ENCODE results near the gene RPS6KA2. TPM values are rescaled to one million over a fixed set of nuclear protein-coding genes. Genes with fewer than 3 reads are reported as not detected.

RPS6KA2 gene
- total RNA-seq, 1 donor from 2014 or later: 4.9 TPM

- intact Hi-C loops (cut with micrococcal nuclease): no loop called here
These were observed 29.4 kb upstream of the RPS6KA2 start for GRCh38 chr6:166656230-166657151.

GRCh38 chr6:166655713-166656229, 28.7 kb upstream of the RPS6KA2 start:
- intact Hi-C loops (cut with micrococcal nuclease): no loop called here

- intact Hi-C loops (cut with micrococcal nuclease): no loop called here
These were observed 28.2 kb upstream of the RPS6KA2 start for GRCh38 chr6:166655251-166655650.

GRCh38 chr6:166654573-166654972, 27.5 kb upstream of the RPS6KA2 start:
- intact Hi-C loops (cut with micrococcal nuclease): no loop called here

GRCh38 chr6:166653639-166653941, 26.5 kb upstream of the RPS6KA2 start:
- intact Hi-C loops (cut with micrococcal nuclease): no loop called here

- intact Hi-C loops (cut with micrococcal nuclease): no loop called here
These were observed 24.1 kb upstream of the RPS6KA2 start for GRCh38 chr6:166650824-166651807.

- intact Hi-C loops (cut with micrococcal nuclease): no loop called here
These were observed 23.0 kb upstream of the RPS6KA2 start for GRCh38 chr6:166650047-166650446.

- intact Hi-C loops (cut with micrococcal nuclease): no loop called here
These were observed 21.8 kb upstream of the RPS6KA2 start for GRCh38 chr6:166648846-166649245.

DNA sequence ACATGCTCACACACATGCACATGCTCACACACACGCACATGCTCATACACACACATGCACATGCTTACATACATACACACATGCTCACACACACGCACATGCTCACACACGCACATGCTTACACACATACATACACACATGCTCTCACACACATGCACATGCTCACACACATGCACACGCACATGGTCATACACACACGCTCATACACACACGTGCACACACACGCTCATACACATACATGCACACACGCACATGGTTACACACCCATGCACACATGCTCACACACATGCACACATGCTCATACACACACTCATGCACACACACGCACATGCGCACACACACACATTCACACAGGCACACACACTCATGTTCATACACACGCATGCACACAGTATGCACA, 20.8 kb upstream of the RPS6KA2 start:
- intact Hi-C loops (cut with micrococcal nuclease): no loop called here

- intact Hi-C loops (cut with micrococcal nuclease): no loop called here
These were observed 19.7 kb upstream of the RPS6KA2 start for GRCh38 chr6:166646716-166647115.

DNA sequence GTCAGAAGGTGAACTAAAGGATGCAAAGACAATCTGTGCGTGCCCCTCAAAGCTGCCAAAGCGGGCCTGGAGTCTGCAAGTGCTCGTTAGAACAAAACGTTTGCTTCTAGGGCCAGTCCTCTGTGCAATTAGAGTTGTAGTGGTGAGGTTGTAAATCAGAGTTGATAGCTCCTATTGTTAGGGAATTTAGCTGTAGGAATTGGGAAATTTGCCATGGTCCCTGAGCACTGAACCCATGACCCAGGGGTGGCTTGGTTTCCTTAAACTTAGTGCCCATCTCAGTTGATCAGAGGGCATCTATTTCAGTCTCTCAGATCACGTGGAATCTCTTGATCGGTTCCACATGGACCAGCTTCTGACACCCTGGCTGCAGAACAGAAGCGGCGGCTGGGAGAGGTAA, 18.8 kb upstream of the RPS6KA2 start:
- intact Hi-C loops (cut with micrococcal nuclease): no loop called here

DNA sequence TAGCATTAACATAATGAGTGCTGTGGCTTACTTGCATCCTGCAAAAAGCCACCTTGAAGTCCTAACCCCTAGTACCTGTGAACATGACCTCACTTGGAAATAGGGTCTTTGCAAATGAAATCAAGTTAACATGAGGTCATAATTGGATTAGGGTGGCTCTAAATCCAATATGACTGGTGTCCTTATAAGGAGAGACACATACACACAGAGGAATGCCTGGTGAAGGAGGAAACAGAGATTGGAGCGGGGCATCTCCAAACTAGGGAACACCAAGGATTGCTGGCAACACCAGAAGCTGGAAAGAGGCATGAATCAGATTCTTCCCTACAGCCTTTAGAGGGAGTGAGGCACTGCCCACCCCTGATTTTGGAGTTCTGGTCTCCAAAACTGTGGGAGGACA, 17.6 kb upstream of the RPS6KA2 start:
- intact Hi-C loops (cut with micrococcal nuclease): no loop called here

- intact Hi-C loops (cut with micrococcal nuclease): no loop called here
These were observed 17.0 kb upstream of the RPS6KA2 start for GRCh38 chr6:166643891-166644590.

DNA sequence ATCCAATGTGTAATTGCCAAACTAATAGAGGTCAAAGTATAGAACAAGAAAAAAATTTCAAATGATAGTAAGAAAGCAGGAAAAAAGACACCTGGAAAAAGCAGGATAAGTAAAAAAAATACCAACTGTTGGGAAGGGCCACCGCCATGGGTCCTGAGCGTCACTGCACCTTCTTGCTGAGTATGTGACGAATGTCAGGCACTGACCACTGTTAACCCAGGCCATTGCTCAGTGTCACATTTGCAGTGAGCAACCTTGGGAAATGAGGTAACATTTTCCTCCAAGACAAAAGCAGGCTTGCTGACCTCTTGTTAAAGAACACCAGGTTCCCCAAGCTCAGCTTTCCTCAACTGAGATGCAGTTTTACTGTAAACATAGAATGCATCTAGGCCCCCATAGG, 15.6 kb upstream of the RPS6KA2 start:
- intact Hi-C loops (cut with micrococcal nuclease): no loop called here

- intact Hi-C loops (cut with micrococcal nuclease): no loop called here
These were observed 13.4 kb upstream of the RPS6KA2 start for GRCh38 chr6:166640342-166641043.

DNA sequence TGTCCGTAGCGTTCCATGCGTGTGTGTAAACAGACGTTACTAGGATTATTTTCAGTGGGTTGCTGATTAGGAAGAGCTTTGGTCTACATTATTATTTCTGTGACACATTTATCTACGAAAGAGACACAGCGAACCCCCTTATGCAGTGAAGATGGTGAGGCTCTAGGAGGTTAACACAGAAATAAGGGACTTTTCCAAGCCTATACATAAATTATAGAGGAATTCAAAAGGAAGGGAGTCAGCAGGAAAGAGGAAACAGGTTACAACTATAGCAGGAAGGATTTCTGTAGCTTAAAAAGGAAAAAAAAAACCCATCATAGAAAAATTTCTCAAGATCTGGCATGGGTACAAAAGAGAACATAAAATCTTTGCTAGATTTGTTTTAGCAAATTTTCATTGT, 12.9 kb upstream of the RPS6KA2 start:
- intact Hi-C loops (cut with micrococcal nuclease): no loop called here

DNA sequence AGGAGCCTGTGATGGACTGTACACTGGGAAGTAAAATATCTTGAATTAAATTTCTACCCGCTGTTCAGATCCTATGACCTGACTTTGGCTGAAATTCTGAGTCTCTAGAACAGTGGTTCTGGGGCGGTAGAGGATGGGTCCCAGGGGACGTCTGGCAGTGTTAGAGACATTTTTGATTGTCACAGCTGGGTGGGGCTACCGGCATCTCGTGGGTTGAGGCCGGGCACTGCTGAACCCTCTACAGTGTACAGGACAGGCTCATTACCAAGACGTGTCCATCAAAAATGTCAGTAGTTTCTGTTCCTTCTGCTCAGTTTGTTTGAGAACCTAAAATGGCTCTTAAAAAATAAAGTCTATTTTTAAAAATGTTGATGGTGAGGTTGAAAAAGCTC, 11.5 kb upstream of the RPS6KA2 start:
- intact Hi-C loops (cut with micrococcal nuclease): no loop called here

DNA sequence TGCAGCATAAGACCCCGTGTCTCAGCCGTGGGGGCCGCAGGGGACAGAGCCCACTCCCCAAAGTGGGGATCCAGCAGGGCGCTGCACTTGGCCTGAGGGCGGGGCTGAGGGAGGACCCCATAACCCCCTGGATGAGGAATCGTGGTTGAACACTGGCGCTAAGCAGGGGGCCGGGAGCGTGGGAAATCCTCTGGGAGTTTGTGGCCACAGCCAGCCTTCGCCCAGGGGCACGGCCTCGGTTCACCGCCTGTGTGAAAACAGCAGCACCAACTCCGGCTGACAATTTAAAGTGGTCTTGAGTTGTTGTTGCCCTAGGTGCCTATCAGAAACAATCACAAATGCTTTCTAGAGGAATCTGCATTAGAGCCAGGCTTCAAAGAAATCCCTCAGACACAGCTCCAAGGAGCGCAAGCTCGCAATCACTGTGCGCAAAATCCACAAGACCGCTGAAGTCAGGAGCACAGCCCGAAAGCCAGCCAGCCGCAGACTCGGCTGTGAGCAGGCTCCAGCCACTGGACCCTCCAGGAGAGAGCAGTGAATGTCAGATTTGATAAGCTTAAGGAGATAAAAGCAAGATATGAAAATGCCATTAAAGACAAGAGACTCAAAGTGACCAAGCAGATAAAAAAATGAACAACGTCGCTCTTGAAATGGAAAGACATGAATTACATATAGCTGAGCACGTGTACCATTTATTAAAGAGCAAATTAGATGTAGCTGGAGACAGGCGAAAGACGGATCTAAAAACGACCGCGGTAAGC, 10.9 kb upstream of the RPS6KA2 start:
- intact Hi-C loops (cut with micrococcal nuclease): no loop called here

DNA sequence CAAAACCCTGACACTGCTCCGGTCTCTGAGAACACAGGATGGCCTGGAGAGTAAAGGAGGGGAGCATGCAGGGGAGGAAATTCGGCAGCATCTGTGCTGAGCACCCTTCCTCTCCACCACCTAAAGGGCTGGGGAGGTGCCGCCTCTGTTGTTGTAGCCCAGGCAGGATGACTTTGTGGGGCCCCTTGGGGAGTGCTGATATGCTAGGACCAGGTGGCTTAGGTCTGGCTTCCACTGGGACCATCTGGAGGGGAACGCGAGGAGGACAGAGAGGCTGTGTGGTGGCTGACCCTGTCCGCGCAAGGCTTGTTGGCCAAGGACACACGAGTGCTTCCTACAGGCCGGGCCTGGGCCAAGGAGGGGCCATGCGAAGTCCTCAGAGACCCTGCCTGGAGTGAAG, 9.9 kb upstream of the RPS6KA2 start:
- intact Hi-C loops (cut with micrococcal nuclease): no loop called here
